Measurements from ENCODE around the gene XYLT1. TPM values are rescaled to one million over a fixed set of nuclear protein-coding genes. Genes with fewer than 3 reads are reported as not detected.

The XYLT1 gene
- total RNA-seq, 2 donors from 2014 or later, result 6.0 to 15.2 TPM

GRCh38 chr16:17125671-17126070, 345.1 kb downstream of the XYLT1 start:
- no peak for DNase-seq
- H3K27ac ChIP-seq, result no peak overlapping the region
- TF ChIP-seq POLR2A (IDR thresholded peaks at IDR 0.05), result no peak
- TF ChIP-seq CTCF (IDR thresholded peaks at IDR 0.05), result no peak
- intact Hi-C loops (cut with DNase I), result no loop called here
- H3K4me1 ChIP-seq, result no peaks in the 10 kb centered on the region
- no peak for ATAC-seq
- H3K36me3 ChIP-seq (replicated peaks in 1 of 2; ENCODE audit: insufficient read depth in 1 of 2, low read depth in 2 of 2), result no peaks in the 10 kb centered on the region
- H3K4me3 ChIP-seq, result no peak overlapping the region
- H3K9me3 ChIP-seq, result no peaks in the 10 kb centered on the region
- H3K27me3 ChIP-seq, result no peaks in the 10 kb centered on the region

GRCh38 chr16:17117906-17118577, 352.7 kb downstream of the XYLT1 start:
- ATAC-seq, result no peak
- intact Hi-C loops (cut with DNase I), result no loop called here
- no peak overlapping the region for H3K4me3 ChIP-seq
- no peaks in the 10 kb centered on the region for H3K36me3 ChIP-seq (replicated peaks in 1 of 2; ENCODE audit: insufficient read depth in 1 of 2, low read depth in 2 of 2)
- no peak for DNase-seq
- no peak overlapping the region for H3K27ac ChIP-seq
- 81 to 82% methylated on average over 5 of the region's 5 CpGs for WGBS, 2 donors
- H3K27me3 ChIP-seq, result no peaks in the 10 kb centered on the region
- H3K9me3 ChIP-seq, result no peaks in the 10 kb centered on the region
- H3K4me1 ChIP-seq, result no peaks in the 10 kb centered on the region
- TF ChIP-seq CTCF (IDR thresholded peaks at IDR 0.05) (no peak), POLR2A (IDR thresholded peaks at IDR 0.05) (no peak)

- TF ChIP-seq CTCF (IDR thresholded peaks at IDR 0.05) (no peak), POLR2A (IDR thresholded peaks at IDR 0.05) (no peak)
- no peak overlapping the region for H3K4me3 ChIP-seq
- H3K36me3 ChIP-seq (replicated peaks in 1 of 2; ENCODE audit: insufficient read depth in 1 of 2, low read depth in 2 of 2), result no peaks in the 10 kb centered on the region
- no peaks in the 10 kb centered on the region for H3K9me3 ChIP-seq
- H3K4me1 ChIP-seq, result no peaks in the 10 kb centered on the region
- WGBS, 2 donors, result 91 to 93% methylated on average over 4 of the region's 4 CpGs
- no peaks in the 10 kb centered on the region for H3K27me3 ChIP-seq
- intact Hi-C loops (cut with DNase I), result no loop called here
- DNase-seq, result no peak
- no peak overlapping the region for H3K27ac ChIP-seq
- ATAC-seq, result no peak
Observed at GRCh38 chr16:17116595-17117322, 354.0 kb downstream of the XYLT1 start.

- no peaks in the 10 kb centered on the region for H3K36me3 ChIP-seq (replicated peaks in 1 of 2; ENCODE audit: insufficient read depth in 1 of 2, low read depth in 2 of 2)
- no peaks in the 10 kb centered on the region for H3K9me3 ChIP-seq
- no peaks in the 10 kb centered on the region for H3K4me1 ChIP-seq
- ATAC-seq (no peak), DNase-seq (no peak)
- no peaks in the 10 kb centered on the region for H3K27me3 ChIP-seq
- H3K27ac ChIP-seq, result no peak overlapping the region
- intact Hi-C loops (cut with DNase I), result no loop called here
- H3K4me3 ChIP-seq, result no peak overlapping the region
- TF ChIP-seq POLR2A (IDR thresholded peaks at IDR 0.05) (no peak), CTCF (IDR thresholded peaks at IDR 0.05) (no peak)
Observed at GRCh38 chr16:17109413-17109812, 361.3 kb downstream of the XYLT1 start.

GRCh38 chr16:17108596-17108995, 362.2 kb downstream of the XYLT1 start:
- Histone ChIP-seq H3K27ac (no peak overlapping the region), H3K4me1 (no peaks in the 10 kb centered on the region), H3K4me3 (no peak overlapping the region), H3K27me3 (no peaks in the 10 kb centered on the region), H3K36me3 (replicated peaks in 1 of 2; ENCODE audit: insufficient read depth in 1 of 2, low read depth in 2 of 2) (no peaks in the 10 kb centered on the region), H3K9me3 (no peaks in the 10 kb centered on the region)
- DNase-seq (no peak), ATAC-seq (no peak)
- TF ChIP-seq CTCF (IDR thresholded peaks at IDR 0.05), result no peak
- TF ChIP-seq POLR2A (IDR thresholded peaks at IDR 0.05), result no peak
- intact Hi-C loops (cut with DNase I), result no loop called here
- 93 to 94% methylated on average over 17 of the region's 17 CpGs for WGBS, 2 donors
